GM18511 (cell line): ENCODE measurements around the gene UFSP2.

ENCODE experiments used
- ATAC-seq: cut with Tn5 transposase; IDR thresholded peaks from one replicate; pipeline ENCODE4 v1.9.1; 2021; ENCODE audit warnings: mild to moderate bottlenecking, moderate library complexity; ENCODE audit not compliant: unreplicated experiment

UFSP2 gene

DNA sequence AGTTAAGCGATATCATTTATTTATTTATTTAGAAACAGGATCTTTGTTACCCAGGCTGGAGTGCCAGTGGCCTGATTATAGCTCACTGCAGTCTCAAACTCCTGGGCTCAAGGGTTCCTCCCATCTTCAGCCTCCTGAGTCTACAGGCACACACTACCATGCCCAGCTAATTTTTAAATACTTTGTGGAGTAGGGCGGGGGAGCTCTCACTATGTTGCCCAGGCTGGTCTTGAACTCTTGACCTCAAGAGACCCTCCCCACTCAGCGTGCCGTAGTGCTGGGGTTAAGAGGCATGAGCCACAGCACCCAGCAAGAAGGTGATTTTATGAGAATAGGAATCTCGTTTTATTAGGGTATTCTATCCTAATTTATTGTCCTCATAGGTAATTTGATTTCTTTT is 3.9 kb upstream of the UFSP2 start:
- ATAC-seq = no peak

DNA sequence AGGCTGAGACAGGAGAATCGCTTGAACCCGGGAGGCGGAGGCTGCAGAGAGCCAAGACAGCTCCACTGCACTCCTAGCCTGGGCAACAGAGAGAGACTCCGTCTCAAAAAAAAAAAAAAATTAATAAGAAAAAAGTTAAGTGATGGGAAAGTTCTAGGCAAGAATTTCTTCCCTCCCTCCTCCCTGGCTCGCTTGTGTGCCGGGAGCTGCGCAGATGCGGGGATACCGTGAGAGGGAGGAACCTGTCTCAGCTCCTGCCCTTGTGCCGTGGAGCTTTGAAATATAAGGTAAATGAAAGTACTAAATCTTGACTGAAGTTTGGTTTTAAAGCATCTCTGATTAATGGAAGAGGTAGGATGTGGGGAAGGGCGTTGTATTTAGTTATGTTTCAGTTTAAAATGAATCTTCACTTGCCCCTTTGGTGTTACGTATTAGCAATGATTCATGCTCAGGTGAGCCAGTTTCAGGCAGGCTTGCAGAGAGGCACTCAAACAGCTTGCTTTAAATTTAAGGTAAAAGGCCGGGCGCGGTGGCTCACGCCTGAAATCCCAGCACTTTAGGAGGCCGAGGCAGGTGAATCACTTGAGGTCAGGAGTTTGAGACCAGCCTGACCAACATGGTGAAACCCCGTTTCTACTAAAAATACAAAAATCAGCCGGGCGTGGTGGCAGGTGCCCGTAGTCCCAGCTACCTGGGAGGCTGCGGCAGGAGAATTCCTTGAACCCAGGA is 1.4 kb upstream of the UFSP2 start:
- ATAC-seq = no peak

DNA sequence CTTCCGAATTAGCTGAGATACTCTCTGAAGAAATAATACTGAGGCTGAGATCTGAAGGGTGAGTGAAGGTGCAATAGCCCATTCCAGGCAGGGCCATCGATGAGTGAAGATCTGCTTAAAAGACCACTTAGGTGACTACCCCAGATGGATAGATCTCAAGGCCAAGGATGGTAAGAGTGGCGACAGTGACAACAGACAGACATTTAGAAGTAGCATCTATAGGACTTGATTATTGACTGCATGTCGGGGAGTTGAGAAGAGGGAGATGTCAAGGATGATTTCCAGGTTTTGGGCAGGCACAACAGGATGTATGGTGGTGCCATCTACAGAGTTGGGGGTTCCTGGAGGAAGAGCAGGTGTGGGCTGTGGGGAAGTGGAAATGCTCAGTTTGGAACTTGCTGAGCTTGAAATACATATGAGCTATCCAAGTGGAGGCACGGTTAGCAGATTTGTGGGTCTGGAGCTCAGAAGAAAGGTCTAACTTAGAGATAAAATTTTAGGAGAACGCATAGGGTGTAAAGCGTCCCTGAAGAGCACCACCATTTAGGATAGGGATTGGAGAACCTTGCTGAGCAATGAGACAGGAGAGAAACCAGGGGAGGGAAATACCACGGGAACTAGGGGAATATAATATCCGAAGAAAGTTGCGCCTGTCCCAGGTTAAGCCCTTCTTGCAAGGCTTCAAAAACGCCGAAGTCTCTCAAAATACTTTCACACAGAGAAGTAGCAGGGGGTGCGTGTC is 688 bp downstream of the UFSP2 start:
- peak; percentile 10 for ATAC-seq

DNA sequence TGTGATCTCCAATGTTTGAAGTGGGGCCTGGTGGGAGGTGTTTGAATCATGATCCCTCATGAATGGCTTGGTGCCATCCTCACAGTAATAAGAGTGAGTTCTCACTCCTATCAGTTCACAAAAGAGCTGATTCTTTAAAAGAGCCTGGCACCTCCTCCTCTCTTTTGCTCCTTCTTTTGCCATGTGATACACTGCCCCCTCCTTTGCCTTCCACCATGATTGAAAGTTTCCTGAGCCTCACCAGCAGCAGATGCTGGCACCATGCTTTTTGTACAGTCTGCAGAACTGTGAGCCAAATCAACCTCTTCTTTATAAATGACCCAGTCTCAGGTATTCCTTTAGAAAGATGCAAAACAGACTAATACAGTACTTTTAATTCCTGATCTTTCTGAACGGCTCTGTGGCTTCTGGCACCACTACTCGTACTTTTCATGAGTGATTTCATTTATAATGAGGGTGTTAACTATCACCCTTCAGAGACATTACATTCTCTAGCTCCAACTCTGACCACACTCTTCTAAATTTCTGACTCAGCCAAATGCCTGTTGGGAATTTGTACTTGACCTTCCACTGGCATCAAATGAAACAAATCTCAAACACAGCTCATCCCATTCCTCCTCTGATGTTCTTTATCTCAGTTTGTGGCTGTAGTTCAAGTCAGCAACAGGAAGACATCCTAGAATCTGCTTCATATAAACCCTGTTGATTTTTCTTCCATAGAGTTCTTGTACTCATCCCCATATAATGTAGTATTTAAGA is 4.2 kb downstream of the UFSP2 start:
- ATAC-seq = no peak

DNA sequence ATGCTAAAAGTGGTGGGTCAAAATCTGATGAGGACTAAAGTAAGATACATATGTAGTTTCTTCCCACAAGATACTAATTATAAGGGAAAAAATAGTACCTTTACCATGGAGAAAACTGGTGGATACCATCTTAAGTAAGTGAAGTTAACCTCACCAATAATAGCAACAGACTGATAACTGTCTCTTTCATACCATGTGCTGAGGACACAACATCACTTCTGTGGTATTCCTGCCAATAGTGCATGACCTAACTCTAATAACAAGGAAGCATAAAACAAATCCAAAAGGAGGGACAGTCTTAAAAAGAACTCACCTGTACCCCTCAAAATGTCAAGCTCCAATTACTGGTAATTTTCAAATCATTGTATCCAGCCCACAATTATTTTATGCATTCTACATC is 8.8 kb downstream of the UFSP2 start:
- no peak for ATAC-seq

DNA sequence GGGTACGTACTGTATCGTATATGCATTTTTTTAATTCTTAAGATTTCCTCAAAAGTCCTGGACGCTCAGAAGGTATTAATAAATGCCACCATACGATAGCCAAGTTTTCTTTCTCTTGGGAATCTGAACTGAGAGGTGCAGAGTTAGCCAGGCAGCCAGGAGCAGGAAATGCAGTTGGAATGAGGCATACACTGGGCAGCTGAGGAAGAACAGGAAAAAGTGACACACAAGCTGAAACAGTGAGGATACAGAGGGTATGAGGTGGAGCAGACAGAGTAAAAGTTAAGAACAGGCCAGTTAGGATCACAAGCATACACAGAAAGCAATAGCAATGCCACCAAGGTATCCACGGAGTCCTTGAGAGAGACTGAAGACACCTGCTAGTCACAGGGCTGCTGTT is 13.4 kb downstream of the UFSP2 start:
- ATAC-seq = no peak

DNA sequence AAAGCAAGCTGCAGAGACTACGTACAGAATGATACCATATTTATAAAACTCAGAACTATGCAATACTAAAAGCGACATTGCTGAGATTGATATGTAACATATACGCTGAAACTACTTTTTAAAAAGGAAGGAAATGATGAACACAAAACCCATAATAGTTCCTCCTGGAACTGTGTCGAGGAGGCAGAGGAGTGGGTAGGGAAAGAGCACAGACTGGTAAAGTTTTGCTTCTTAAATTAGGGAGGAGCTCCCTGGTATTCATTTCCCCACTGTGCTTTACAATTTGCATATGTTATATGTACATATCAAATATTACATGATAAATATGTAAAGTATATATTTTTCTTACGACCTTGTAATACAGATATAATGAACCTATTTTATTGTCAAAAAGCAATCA is 13.9 kb downstream of the UFSP2 start:
- no peak for ATAC-seq

DNA sequence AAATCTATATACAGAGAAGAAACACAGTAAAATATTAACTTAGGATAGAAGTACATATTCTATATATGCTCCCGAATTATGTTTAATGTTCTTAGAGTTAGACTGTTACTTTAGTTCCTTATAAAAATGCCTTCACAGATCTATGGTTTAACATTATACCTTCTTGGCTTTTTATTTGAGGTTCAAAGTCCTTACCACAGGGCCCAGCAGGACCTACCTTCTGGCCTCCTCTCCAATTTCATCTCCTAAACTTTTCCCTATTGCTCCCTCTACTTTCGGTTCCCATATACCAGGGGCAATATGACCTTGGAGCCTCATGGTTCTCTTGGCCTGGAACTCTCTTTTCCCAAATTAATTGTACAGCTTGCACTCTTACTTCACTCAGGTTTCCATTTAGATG is 17.3 kb downstream of the UFSP2 start:
- ATAC-seq = no peak

DNA sequence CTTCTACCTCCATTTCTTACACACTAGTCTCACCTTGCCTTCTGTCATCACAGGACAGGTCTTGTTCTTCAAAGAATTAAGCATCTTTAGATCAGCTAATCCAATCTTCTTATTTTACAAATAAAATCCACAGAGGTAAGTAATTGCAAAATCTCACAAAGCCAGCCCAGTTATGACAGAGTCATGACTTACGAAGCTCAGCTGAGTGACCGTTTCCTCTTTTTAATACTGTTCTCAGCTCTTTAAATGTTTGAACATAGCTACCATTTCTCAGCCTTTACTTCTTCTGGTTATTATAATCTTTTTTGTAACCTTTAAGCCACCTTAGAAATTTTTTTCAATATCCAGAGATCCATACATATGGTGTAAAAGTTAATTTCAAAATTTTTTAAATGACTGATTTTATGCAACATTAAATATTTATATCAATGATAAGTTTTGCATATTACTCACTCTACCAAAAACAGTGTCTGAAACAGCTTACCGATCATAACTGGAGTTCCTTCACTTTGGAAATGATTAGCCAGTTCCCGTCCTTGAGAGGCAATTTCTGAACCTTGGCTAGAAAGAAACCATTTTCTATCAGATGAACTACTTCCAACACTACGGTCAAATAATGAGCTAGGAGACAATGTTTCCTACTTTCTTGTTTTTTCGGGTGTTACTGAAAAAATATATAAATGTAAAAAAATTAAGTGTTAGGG is 20.3 kb downstream of the UFSP2 start:
- peak; percentile 78 for ATAC-seq

DNA sequence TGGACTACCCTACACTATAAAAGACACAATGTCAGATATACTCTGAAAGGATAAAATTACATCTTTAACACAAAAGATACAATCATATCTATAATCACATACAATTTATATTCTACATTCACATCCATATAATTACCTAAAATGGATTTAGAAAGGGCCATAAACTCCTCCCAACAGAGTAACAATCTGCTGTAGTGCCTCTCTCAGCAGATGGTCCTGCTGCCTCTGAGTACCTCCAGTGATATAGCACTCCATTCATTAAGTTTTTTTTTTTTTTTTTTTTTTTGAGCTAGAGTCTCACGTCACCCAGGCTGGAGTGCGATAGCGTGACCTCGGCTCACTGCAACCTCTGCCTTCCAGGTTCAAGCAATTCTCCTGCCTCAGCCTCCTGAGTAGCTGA is 21.7 kb downstream of the UFSP2 start:
- ATAC-seq = no peak

DNA sequence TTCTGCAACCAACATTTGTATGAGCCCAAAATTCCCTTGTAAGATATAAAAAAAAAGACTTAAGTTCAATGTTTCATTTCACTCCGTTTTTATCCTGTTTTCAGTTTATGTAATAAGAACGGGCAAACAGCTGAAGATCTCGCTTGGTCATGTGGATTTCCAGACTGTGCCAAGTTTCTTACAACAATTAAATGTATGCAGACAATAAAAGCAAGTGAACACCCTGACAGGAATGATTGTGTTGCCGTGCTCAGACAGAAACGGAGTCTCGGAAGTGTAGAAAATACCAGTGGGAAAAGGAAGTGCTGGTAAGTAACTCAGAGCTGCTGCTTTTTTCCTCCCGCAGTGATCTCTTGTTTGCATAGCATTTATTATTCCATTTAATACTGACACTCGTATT is 26.3 kb downstream of the UFSP2 start:
- ATAC-seq = no peak

DNA sequence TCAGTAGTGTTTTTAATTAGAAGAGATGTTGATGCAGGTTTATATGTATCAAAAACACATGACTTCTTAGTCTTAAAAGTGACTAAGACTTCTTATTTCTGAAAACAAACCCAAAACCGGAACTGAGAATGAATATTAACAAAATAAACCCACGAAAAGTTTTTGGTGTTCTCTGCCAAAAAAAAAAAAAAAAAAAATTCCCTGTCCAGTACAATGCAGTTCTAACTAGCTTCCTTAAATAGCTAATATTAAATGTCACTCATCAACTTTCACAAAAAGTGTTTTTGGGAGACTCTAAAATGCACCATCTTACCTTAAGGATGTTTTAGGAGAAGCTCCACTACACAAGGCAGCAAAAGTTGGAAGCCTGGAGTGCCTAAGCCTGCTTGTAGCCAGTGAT is 27.1 kb downstream of the UFSP2 start:
- ATAC-seq = no peak

DNA sequence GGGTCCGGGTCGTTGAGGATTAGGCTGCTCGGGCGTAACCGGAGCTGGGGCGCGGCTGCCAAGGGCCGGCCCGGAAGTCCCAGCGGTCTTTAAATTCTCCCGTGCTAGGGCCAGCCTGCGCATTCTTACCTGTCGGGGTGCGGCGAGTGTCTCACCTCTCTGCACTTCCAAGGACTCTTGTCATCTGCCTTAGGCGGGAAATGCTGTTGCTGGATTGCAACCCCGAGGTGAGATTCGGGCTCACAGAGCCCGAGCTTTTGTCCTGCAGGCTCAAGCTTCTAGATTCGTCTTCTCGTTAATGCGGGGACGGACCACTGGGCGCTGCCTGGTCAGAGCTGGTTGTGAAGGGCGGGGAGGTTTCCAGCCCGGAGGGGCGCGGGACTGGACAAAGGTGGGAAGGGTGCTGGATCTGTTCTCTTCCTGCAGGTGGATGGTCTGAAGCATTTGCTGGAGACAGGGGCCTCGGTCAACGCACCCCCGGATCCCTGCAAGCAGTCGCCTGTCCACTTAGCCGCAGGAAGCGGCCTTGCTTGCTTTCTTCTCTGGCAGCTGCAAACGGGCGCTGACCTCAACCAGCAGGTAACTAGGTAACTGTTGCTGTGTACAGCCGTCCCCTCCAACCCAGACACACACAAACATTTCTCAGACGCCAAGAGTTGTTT is 28.9 kb downstream of the UFSP2 start, which contains the start of gene ANKRD37:
TSS of gene ANKRD37 (plus strand) at position 118 of the 662 bp plus-strand sequence. CDS start at position 201, 83 bp downstream.
- no peak for ATAC-seq

DNA sequence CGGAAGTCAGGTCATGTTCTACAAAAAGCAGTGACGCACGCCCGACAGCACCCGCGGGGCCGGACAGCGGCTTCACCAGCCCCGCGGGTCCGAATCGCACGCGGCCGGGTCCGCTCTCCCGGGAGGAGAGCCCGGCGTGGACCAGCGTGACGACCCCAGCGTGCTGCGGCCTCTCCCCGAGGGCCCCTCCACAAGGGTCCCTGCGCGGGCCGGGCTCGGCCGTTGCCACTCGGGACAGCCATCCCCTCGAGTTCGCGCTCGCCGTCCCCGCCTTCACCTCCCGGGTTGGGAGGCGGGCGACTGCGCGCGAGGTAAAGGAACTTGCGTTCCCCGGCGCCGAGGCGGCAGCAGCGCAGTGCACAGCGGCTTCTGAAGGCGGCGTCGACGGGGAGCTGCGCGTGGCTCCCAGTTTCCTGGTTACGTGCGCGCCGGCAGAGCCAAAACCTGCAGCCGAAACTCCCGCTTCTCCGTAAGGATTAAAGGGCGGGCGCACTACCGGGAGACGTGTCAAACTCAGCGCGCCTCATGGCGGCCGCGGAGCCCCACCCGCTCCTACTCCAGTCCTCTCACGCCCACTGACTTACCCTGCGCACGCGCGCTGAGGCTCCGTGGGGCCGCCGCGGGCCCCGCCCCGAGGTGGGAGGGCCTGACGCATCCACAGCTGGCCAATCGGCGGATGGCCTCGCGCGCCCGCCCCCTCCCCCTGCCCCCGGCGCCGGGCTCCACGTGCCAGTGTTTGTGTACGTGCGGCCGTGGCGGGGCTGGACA is 29.6 kb downstream of the UFSP2 start:
- peak; percentile 77 for ATAC-seq

DNA sequence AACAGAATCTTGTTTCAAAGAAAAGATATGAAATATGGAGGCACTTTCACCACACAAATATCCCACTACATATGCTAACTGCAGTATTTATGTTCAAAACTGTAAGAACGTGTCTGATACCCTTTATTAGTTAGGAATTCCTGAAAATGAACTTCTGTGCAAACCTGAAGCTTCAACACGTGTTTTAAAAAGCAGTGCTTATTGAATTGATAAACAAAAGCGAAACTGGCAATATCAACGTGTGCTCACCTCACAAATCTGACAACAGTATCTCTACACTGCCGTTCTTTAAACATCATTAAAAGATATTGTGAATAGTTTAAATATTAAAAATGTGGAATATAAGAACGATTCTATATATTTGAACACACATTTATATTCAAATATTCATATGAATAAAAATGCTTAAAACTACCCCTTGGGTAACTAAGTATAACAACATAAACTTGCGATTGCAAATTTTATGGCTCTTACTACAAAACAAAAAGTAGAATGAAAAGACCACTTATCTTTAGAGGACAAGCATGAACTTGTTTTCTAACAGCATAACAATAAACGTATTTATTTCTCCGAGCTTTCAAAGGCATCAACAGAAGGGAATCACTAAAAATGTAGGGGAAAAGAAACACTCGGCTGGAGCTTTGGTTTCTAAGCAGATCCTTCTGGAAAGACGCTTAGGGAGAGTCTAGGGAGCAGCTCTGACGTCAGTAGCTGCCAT is 30.4 kb downstream of the UFSP2 start, which contains the start of gene LRP2BP:
TSS of gene LRP2BP (minus strand) at position 687 of the 718 bp plus-strand sequence. CDS start 17,738 bp downstream, outside the sequence.
- no peak for ATAC-seq

DNA sequence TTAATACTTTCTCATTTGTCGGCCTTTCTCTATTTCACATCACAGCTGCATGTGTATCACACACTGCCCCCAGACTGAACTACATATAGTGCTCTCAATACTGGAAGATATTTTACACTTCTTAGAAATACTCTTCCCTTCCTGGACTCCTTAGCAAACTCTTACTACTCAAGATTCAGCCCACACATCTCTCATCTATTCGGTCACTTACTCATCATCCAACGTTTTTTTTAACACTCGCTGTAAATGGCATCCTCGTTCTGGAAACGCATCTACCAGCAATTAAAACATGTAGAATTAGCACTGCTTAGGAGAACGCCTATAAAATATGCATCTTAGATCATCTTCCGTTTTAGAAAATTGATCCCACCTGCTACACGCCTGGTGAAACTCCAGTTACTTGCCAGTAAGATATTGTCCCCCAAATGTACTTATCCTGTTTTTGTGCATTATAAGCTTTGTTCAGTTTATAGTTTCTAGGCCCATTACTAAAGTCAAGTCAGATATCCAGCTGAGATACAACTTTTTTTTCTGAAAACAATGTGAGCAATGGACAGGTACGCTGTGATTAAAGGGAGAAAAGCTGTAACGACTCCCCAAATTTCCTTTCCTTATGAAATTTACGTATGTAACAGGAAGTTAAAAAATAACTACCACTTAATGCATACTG is 31.1 kb downstream of the UFSP2 start:
- no peak for ATAC-seq

DNA sequence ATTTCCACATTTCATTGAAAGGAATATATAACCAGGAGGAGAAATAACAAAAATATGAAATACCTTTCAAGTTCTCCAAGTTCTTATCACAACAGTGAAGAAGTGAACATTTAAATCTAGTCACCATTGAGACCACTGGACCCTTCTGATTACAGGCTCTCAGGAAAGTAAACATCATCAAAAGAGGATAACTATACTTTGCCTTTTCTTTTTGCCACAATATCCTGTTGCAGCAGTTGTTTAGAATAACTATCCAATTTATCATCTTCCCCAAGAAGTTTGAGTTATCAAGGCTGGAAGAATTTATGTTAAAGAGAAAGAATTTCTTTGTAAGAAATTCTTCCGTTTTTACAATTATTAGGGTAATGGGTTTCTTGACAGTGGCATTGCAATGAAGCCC is 33.6 kb downstream of the UFSP2 start:
- no peak for ATAC-seq

DNA sequence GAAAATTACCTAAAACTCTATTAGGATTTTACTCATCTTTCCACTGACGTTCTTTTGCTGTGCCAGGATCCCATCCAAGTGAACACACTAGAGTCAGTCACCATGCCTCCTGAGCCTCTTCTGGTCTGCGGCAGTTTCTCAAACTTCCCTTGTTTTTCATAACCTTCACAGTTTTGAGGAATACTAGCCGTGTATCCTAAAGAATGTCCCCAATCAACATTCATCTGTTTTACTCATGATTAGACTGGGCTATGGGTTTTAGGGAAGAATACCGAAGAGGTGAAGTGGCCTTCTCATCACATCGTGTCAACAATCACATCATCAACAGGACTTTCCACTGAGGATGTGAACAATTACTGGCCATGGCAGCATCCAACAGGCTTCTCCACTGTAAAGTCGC is 34.8 kb downstream of the UFSP2 start:
- ATAC-seq = no peak
